ENCODE data around the gene SGIP1. TPM values are rescaled to one million over a fixed set of nuclear protein-coding genes. Genes with fewer than 3 reads are reported as not detected.

SGIP1 gene
- total RNA-seq, 1 donor from 2014 or later = 123 TPM

GRCh38 chr1:66542314-66542713 lies 8.4 kb downstream of the SGIP1 start:
- Mint-ChIP-seq H3K4me3 (ENCODE audit: unreplicated experiment) (no peak overlapping the region), H3K9me3 (ENCODE audit: unreplicated experiment) (no peaks in the 10 kb centered on the region), H3K4me1 (ENCODE audit: unreplicated experiment) (peaks cover 81% of the 10 kb centered on the region), H3K36me3 (ENCODE audit: unreplicated experiment) (peaks cover 31% of the 10 kb centered on the region), H3K27ac (ENCODE audit: unreplicated experiment) (peak overlapping the region; percentile 93), H3K27me3 (ENCODE audit: unreplicated experiment) (no peaks in the 10 kb centered on the region)
- no peak for TF ChIP-seq CTCF (IDR thresholded peaks at IDR 0.05)
- DNase-seq (ENCODE audit: extremely low spot score, unreplicated experiment) = no peak

- DNase-seq (ENCODE audit: extremely low spot score, unreplicated experiment) = no peak
- no peaks in the 10 kb centered on the region for H3K9me3 Mint-ChIP-seq (ENCODE audit: unreplicated experiment)
- H3K27me3 Mint-ChIP-seq (ENCODE audit: unreplicated experiment) = no peaks in the 10 kb centered on the region
- TF ChIP-seq CTCF (IDR thresholded peaks at IDR 0.05) = no peak
- peaks cover 82% of the 10 kb centered on the region for H3K4me1 Mint-ChIP-seq (ENCODE audit: unreplicated experiment)
- peak overlapping the region; percentile 93 for H3K27ac Mint-ChIP-seq (ENCODE audit: unreplicated experiment)
- H3K36me3 Mint-ChIP-seq (ENCODE audit: unreplicated experiment) = peaks cover 36% of the 10 kb centered on the region
- H3K4me3 Mint-ChIP-seq (ENCODE audit: unreplicated experiment) = peak overlapping the region; percentile 24
Observed at GRCh38 chr1:66542811-66543767, 9.1 kb downstream of the SGIP1 start.

- no peak for TF ChIP-seq CTCF (IDR thresholded peaks at IDR 0.05)
- Mint-ChIP-seq H3K9me3 (ENCODE audit: unreplicated experiment) (no peaks in the 10 kb centered on the region), H3K27ac (ENCODE audit: unreplicated experiment) (no peak overlapping the region), H3K36me3 (ENCODE audit: unreplicated experiment) (peaks cover 24% of the 10 kb centered on the region), H3K4me3 (ENCODE audit: unreplicated experiment) (no peak overlapping the region), H3K27me3 (ENCODE audit: unreplicated experiment) (no peaks in the 10 kb centered on the region), H3K4me1 (ENCODE audit: unreplicated experiment) (peaks cover 65% of the 10 kb centered on the region)
- DNase-seq (ENCODE audit: extremely low spot score, unreplicated experiment) = no peak
Observed at GRCh38 chr1:66546047-66546810, 12.3 kb downstream of the SGIP1 start.

- Mint-ChIP-seq H3K27me3 (ENCODE audit: unreplicated experiment) (no peaks in the 10 kb centered on the region), H3K36me3 (ENCODE audit: unreplicated experiment) (peaks cover 22% of the 10 kb centered on the region), H3K9me3 (ENCODE audit: unreplicated experiment) (no peaks in the 10 kb centered on the region), H3K4me3 (ENCODE audit: unreplicated experiment) (no peak overlapping the region), H3K4me1 (ENCODE audit: unreplicated experiment) (peaks cover 53% of the 10 kb centered on the region), H3K27ac (ENCODE audit: unreplicated experiment) (no peak overlapping the region)
- no peak for DNase-seq (ENCODE audit: extremely low spot score, unreplicated experiment)
- no peak for TF ChIP-seq CTCF (IDR thresholded peaks at IDR 0.05)
Observed at GRCh38 chr1:66549017-66549416, 15.1 kb downstream of the SGIP1 start.

GRCh38 chr1:66550243-66550642 lies 16.3 kb downstream of the SGIP1 start:
- Mint-ChIP-seq H3K4me1 (ENCODE audit: unreplicated experiment) (peaks cover 57% of the 10 kb centered on the region), H3K27me3 (ENCODE audit: unreplicated experiment) (no peaks in the 10 kb centered on the region), H3K27ac (ENCODE audit: unreplicated experiment) (peak overlapping the region; percentile 12), H3K9me3 (ENCODE audit: unreplicated experiment) (no peaks in the 10 kb centered on the region), H3K36me3 (ENCODE audit: unreplicated experiment) (peaks cover 30% of the 10 kb centered on the region), H3K4me3 (ENCODE audit: unreplicated experiment) (no peak overlapping the region)
- no peak for DNase-seq (ENCODE audit: extremely low spot score, unreplicated experiment)
- no peak for TF ChIP-seq CTCF (IDR thresholded peaks at IDR 0.05)

Data from osteocyte (in vitro differentiated cells).